HG02840 (cell line): ENCODE data around the gene FAM83C.

ENCODE experiments used
- ATAC-seq: cut with Tn5 transposase; IDR thresholded peaks from one replicate; pipeline ENCODE4 v1.9.1; 2021; ENCODE audit warnings: mild to moderate bottlenecking, moderate library complexity, moderate number of reproducible peaks; ENCODE audit not compliant: unreplicated experiment, low FRiP score

FAM83C gene

DNA sequence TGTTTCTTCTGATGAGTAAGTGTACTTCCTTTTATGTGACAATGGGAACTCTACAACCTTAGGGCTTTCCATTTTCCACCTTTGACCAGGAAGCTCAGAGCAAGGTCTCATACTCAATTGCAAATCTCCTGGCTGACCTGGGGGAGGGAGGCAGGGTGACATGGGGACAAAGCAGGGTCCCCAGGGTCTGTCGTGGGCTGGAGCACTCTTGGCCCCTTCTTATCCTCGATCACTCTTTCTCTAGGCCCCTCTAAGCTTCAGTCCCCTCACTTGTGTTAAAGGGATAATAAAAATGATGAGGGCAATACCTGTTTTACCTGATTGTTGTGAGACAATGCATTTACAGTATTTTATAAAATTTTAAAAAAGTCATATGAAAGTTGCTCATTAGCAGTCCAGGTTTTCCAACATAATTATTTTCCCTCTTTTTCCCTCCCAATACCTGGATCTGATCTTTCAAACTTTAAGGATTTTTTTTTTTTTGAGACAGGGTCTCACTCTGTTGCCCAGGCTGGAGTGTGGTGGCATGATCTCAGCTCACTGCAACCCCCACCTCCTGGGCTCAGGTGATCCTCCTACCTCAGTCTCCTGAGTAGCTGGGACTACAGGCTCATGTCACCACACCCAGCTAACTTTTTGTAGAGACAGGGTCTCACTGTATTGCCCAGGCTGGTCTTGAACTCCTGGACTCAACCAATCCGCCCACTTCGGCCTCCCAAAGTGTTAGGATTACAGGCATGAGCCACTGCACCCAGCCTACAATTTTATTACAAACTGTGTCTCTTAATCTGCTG, 8.4 kb upstream of the FAM83C start:
- ATAC-seq = no peak

DNA sequence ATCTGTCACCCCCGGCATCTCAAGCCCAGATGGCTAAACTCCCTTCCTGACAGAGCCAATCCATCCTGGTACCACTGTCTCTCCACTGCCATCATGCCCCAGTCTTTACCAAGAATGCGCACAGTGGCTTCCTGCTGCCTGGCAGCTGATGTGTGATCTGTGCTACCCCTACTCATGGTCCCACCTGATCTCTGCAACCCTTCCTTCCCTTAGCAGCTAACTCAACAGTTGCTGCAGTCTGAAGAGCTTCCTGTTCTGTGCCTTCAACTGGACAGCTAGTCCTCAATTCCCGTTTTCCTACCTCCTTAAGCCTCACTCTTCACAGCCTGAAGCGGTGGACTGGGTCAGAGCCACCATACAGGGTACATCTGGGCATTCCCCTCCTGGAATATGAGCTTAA, 7.6 kb upstream of the FAM83C start:
- ATAC-seq = no peak

- no peak for ATAC-seq
These were observed 6.0 kb upstream of the FAM83C start for GRCh38 chr20:35298264-35298663.

GRCh38 chr20:35297740-35298139, 5.5 kb upstream of the FAM83C start:
- no peak for ATAC-seq

DNA sequence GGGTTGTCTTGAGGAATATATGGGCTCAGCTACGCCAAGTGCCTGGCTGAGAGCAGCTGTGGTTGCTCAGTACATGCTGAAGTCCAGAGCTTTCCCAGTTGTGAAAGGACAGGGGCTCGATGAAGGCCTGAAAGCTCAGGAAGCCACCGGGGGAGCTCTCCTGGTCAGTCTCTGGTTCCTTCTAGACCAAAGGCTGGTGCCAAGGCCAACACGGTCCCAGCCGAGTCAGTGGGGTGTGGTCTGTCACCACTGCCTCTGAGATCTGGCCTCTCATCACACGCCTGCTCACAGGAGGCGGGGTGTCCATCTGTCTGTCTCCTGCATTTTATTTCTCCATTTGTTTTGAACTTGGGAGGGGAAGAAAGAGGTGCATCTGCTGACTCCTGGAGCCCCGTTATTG, 4.9 kb upstream of the FAM83C start:
- ATAC-seq = no peak

DNA sequence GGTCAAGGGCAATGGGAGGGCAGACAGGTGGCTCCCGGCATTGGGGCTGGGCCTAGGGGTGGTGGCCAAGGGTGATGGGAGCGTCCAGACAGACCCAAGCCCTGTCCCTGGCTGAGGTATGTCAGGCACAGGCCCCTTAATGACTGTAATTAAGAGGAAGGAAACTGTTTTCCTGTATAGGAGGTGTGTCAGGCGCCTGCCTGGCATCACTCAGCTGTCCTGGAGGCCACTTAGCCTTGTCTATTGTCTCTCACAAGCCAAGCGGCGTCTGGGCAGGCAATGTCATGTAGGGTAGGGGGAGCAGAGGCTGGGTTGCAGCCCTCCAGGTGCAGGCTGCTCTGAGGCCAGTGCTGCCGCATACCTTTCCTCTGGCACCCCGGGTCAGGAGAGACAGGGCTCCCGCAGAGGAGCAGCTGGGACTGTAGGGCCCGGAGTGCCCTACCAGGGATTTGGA, 3.9 kb upstream of the FAM83C start:
- no peak for ATAC-seq

DNA sequence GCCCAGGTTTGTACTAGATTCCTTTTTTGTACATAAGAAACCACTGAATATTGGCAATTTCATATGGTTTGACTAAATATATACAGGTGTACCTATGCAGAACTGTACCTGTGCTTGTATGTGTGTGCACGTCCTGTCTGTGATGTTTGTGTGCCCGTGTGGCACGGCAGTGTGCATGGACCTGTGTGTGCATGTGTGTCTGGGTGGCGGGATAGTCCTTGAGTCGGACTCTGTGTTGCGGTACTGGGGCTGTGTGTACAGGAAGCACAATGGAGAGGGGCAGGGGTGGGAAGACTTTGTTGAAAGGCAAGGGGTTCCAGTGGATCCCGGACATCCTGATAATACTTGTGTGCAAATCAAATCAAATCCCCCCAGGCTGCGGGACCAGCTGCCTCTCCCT, 3.4 kb upstream of the FAM83C start:
- ATAC-seq = no peak

DNA sequence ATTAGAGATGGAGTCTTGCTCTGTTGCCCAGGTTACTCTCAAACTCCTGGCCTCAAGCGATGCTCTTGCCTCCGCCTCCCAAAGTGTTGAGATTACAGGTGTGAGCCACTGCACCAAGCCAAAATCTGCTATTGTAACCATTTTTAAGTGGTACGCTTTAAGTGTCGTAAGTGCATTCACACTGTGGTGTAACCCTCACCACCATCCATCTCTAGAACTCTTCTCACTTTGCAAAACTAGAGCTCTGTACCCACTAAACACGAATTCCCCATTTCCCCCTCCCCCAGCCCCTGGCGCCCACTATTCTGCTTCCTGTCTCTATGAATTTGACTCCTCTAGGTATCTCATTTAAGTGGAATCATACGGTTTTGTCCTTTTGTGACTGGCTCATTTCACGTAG, 2.8 kb upstream of the FAM83C start:
- ATAC-seq = no peak

- no peak for ATAC-seq
These were observed 2.1 kb upstream of the FAM83C start for GRCh38 chr20:35294293-35294685.

DNA sequence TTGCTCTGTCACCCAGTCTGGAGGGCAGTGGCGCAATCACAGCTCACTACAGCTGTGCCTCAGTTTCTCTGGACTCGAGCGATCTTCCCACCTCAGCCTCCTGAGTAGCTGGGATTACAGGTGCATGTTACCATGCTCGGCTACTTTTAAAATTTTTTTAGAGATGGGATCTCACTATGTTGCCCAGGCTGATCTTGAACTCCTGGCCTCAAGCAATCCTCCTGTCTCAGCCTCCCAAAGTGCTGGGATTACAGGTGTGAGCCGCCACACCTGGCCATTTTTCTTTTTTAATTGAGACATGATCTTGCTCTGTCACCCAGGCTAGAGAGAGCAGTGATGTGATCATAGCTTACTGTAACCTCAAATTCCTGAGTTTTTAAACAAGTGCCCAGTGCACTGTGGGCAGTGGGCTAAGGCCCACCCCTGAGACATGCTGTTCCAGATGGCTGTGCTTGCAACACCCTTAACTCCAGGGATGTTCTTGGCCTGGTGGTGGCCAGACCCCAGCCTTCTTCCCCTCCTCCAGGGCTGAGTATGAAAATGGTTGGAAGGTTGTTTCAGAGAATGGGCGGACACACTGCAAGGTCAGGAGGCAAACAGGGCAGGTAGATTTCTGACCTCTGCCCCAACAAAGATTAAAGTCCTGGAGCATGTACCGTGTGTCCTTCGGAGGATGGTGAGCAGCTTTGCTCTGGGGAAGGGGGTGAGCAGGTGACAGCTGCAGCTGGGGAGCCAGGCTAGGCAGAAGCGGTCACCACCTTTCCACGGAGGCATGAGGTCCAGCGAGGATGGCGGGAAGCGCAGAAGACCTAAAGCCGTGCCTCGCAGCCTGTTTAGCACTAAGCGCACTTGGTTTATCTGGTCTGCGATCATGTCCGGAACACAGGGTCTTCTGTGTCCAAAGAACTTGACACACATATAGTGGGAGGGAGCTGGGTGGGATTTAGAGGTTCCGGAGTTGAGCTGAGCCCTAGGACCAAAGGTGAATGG, 1.4 kb upstream of the FAM83C start:
- ATAC-seq = no peak

GRCh38 chr20:35292504-35293285, 470 bp upstream of the FAM83C start:
- no peak for ATAC-seq

- ATAC-seq = no peak
These were observed 1.3 kb downstream of the FAM83C start for GRCh38 chr20:35290887-35291417.

DNA sequence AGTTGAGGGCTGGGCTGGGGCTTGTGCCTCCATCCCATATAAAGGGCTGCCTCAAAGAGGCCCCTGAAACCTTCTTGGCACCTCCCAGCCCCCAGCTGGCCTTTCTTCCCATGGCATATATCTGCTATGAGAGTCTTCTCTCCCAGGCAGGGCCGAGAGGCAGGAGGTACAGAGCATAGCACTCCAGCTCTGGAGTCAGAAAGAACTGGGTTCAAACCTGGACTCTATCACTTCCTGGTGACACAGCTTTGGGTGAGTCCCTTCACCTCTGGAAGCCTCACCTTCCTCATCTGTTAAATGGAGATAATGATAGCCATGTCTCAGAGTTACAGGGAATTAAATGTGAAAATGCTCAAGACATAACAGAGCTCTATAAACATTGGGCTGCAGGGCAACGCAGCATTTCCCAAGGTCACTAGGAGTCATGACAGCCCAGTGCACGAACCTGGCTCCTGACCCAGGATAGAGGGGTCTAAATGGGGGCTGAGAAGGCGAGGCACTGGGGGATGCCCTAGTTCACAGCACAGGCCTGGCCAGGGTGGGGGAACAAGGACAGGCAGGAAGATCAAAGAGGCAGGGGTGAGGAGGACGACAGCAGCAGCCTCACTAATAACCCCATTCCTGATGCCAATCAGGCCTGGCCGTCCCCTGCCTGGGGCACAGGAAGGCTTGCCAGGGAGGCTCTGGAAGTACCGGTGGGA, 1.9 kb downstream of the FAM83C start:
- ATAC-seq = no peak

DNA sequence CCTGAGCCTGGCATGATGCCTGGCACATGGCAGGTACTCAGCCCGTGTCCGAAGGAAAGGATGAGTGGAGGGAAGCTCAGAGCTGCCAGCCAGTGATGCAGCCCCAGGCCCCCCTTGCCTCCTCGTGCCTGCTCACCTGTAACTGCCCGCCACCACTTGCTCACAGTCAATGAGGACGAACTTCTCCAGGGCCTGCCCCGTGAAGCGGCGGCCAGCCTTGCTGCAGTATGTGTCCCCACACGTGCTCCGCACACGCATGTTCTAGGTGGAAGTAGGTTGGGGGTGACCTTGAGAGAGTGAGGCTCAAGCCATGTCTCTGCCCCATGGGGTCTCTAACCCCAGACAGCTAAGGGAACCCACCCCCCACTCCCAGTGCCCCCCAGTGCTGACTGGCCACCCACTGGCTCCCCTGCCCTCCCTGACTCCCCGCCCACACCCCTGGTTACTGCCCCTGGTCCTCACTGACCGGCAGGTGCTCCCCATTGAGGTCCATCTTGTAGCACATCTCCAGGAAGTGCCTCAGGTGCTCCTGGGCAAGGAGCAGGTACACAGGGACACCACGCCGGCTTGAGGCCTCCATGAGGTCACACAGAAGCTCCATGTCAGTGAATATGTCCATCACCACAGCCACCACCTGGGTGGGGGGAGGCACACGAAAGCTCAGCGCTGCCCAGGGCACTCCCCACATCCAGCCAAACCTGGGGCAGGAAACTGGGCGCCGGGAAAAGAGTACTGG, 3.7 kb downstream of the FAM83C start:
- no peak for ATAC-seq

- ATAC-seq = no peak
These were observed 4.5 kb downstream of the FAM83C start for GRCh38 chr20:35287509-35288324.

GRCh38 chr20:35286899-35287508, 5.2 kb downstream of the FAM83C start:
- no peak for ATAC-seq

DNA sequence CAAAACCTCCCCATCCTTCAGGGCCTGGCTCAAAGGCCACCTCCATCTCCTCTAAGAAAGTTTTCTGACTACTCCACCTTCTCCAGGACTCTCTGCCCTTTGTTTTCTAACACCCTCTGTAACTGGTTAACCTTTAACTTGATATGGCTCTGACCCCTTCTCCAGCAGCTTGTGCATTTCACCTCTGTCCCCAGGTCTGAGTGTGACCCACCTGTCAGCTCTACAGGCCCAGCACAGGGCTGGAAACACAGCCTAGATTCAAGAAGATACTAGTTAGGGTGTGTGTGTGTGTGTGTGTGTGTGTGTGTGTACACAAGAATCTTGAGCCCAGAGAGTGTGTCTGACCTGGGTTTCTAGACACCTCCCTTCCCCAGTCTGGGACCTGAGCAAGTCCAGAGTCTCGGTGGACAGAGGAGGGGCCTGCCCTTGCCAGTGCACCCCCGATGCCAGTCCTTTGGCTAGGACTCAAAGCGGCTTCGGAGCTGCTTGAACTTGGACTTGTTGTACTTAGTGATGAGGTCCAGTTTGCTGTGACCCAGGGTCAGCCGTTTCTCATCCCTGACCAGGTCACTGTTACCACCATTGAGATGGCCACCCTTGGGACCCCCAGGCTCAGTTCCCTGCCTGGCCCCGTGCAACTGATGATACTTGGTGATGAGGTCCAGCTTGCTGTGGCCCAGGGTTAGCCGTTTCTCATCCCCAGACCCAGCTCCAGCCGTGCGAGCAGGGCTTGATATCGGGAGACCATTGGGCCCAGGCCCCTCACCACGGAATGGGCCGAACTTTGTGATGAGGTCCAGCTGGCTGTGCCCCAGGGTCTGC, 5.9 kb downstream of the FAM83C start:
- ATAC-seq = no peak
